ENCODE data around the gene PANK1.

- TF ChIP-seq, protein P1, sequence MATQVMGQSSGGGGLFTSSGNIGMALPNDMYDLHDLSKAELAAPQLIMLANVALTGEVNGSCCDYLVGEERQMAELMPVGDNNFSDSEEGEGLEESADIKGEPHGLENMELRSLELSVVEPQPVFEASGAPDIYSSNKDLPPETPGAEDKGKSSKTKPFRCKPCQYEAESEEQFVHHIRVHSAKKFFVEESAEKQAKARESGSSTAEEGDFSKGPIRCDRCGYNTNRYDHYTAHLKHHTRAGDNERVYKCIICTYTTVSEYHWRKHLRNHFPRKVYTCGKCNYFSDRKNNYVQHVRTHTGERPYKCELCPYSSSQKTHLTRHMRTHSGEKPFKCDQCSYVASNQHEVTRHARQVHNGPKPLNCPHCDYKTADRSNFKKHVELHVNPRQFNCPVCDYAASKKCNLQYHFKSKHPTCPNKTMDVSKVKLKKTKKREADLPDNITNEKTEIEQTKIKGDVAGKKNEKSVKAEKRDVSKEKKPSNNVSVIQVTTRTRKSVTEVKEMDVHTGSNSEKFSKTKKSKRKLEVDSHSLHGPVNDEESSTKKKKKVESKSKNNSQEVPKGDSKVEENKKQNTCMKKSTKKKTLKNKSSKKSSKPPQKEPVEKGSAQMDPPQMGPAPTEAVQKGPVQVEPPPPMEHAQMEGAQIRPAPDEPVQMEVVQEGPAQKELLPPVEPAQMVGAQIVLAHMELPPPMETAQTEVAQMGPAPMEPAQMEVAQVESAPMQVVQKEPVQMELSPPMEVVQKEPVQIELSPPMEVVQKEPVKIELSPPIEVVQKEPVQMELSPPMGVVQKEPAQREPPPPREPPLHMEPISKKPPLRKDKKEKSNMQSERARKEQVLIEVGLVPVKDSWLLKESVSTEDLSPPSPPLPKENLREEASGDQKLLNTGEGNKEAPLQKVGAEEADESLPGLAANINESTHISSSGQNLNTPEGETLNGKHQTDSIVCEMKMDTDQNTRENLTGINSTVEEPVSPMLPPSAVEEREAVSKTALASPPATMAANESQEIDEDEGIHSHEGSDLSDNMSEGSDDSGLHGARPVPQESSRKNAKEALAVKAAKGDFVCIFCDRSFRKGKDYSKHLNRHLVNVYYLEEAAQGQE (IDR thresholded peaks at IDR 0.05; ENCODE audit: low read depth): no peak
- no peak for TF ChIP-seq FOXM1 (IDR thresholded peaks at IDR 0.05; ENCODE audit: borderline replicate concordance, low read depth)
These were observed 45.0 kb downstream of the PANK1 start for GRCh38 chr10:89600041-89600440.
